Neural cell (in vitro differentiated cells): ENCODE data around the gene DGLUCY. TPM values are rescaled to one million over a fixed set of nuclear protein-coding genes. Genes with fewer than 3 reads are reported as not detected.

ENCODE experiments used
- H2AFZ ChIP-seq: fragments of 200-600, 300-800 bp; sonication (generic), shearing (Covaris generic); 2 replicates; pipeline ENCODE4 v1.6.0; 2014; ENCODE audit warnings: low read depth, mild to moderate bottlenecking, antibody characterized with exemption, low read length, moderate library complexity
- H3F3A ChIP-seq: fragments of 200-600 bp; shearing (Covaris generic); 2 replicates; pipeline ENCODE4 v1.6.1; 2016; ENCODE audit warnings: mild to moderate bottlenecking, moderate library complexity, mixed read lengths, antibody characterized with exemption, low read length; ENCODE audit not compliant: insufficient read depth, poor library complexity, severe bottlenecking
- H3K27ac ChIP-seq: fragments of 200-600, 300-800 bp; sonication (generic), shearing (Covaris generic); 2 replicates; pipeline ENCODE4 v1.5.1; 2014; ENCODE audit warnings: mild to moderate bottlenecking, low read length, moderate library complexity
- H3K27me3 ChIP-seq: fragments of 300-800, 200-600 bp; sonication (generic), shearing (Covaris generic); 2 replicates; pipeline ENCODE4 v1.6.0; 2014; ENCODE audit warnings: mild to moderate bottlenecking, low read depth, low read length, moderate library complexity; ENCODE audit not compliant: insufficient read depth
- H3K36me3 ChIP-seq: fragments of 300-800, 200-600 bp; sonication (generic), shearing (Covaris generic); 2 replicates; pipeline ENCODE4 v1.5.1; 2014; ENCODE audit warnings: mild to moderate bottlenecking, antibody characterized with exemption, low read length, moderate library complexity; ENCODE audit not compliant: insufficient read depth
- H3K4me2 ChIP-seq: fragments of 300-800, 200-600 bp; sonication (generic), shearing (Covaris generic); 2 replicates; pipeline ENCODE4 v1.6.0; 2014; ENCODE audit warnings: mild to moderate bottlenecking, low read length
- H3K4me3 ChIP-seq: fragments of 300-800, 200-600 bp; sonication (generic), shearing (Covaris generic); 2 replicates; pipeline ENCODE4 v1.5.1; 2014; ENCODE audit warnings: mild to moderate bottlenecking, low read length, moderate library complexity
- H3K79me2 ChIP-seq: fragments of 200-600 bp; shearing (Covaris generic); replicated peaks from 2 replicates; pipeline ENCODE4 v1.6.0; 2014; ENCODE audit warnings: mild to moderate bottlenecking, low read length, moderate library complexity; ENCODE audit not compliant: insufficient read depth
- H3K9ac ChIP-seq: fragments of 300-800, 200-600 bp; sonication (generic), shearing (Covaris generic); 2 replicates; pipeline ENCODE4 v1.6.1; 2016; ENCODE audit warnings: mild to moderate bottlenecking, low read length, mixed read lengths
- H3K9me2 ChIP-seq: fragments of 200-600 bp; shearing (Covaris generic); 2 replicates; pipeline ENCODE4 v1.6.1; 2016; ENCODE audit warnings: mild to moderate bottlenecking, low read length, mixed read lengths; ENCODE audit not compliant: insufficient read depth
- H3K9me3 ChIP-seq: fragments of 200-600, 300-800 bp; sonication (generic), shearing (Covaris generic); 2 replicates; pipeline ENCODE4 v1.6.1; 2016; ENCODE audit warnings: mild to moderate bottlenecking, mixed run types, low read length, moderate library complexity, mixed read lengths
- H4K20me1 ChIP-seq: fragments of 200-600 bp; shearing (Covaris generic); 2 replicates; pipeline ENCODE4 v1.6.1; 2016; ENCODE audit warnings: mild to moderate bottlenecking, mixed run types; ENCODE audit not compliant: insufficient read depth
- CTCF ChIP-seq: fragments of 450-650 bp; IDR thresholded peaks from 2 replicates; pipeline ENCODE4 v1.5.1; 2014; ENCODE audit warnings: antibody characterized with exemption, mild to moderate bottlenecking, moderate library complexity; ENCODE audit not compliant: poor library complexity, severe bottlenecking
- EP300 ChIP-seq: fragments of 450-650 bp; conservative IDR thresholded peaks from 2 replicates; pipeline ENCODE4 v1.6.1; 2014; ENCODE audit warnings: antibody characterized with exemption, mild to moderate bottlenecking, moderate library complexity; ENCODE audit not compliant: poor library complexity, severe bottlenecking
- EZH2 ChIP-seq: fragments of 200-600, 300-800 bp; shearing (Covaris generic), sonication (generic); IDR thresholded peaks from 2 replicates; pipeline ENCODE4 v1.6.1; 2014; ENCODE audit warnings: antibody characterized with exemption, low read length, borderline replicate concordance, mild to moderate bottlenecking; ENCODE audit not compliant: insufficient read depth, poor library complexity, severe bottlenecking
- MXI1 ChIP-seq: fragments of 450-650 bp; conservative IDR thresholded peaks from 2 replicates; pipeline ENCODE4 v1.6.1; 2014; ENCODE audit warnings: antibody characterized with exemption, mild to moderate bottlenecking; ENCODE audit not compliant: poor library complexity, severe bottlenecking
- POLR2AphosphoS5 ChIP-seq: IDR thresholded peaks from 2 replicates; pipeline ENCODE4 v1.6.1; 2012
- RAD21 ChIP-seq: fragments of 450-650 bp; conservative IDR thresholded peaks from 2 replicates; pipeline ENCODE4 v1.6.1; 2014; ENCODE audit warnings: antibody characterized with exemption, mild to moderate bottlenecking, moderate library complexity
- REST ChIP-seq: IDR thresholded peaks from 2 replicates; pipeline ENCODE4 v1.6.1; 2012; ENCODE audit warnings: borderline replicate concordance
- SMC3 ChIP-seq: fragments of 450-650 bp; conservative IDR thresholded peaks from 2 replicates; pipeline ENCODE4 v1.6.1; 2014; ENCODE audit warnings: antibody characterized with exemption, mild to moderate bottlenecking, moderate library complexity; ENCODE audit not compliant: poor library complexity
- TAF1 ChIP-seq: IDR thresholded peaks from 2 replicates; pipeline ENCODE4 v1.6.1; 2012; ENCODE audit warnings: low read depth
- polyA plus RNA-seq: library from polyadenylated mRNA; depleted of rRNA; stranded (reverse); fragments of >200 nt; gene quantifications from 2 replicates; pipeline ENCODE4 v1.2.3, GENCODE V29; 2014

DGLUCY gene
- polyA plus RNA-seq, 1 donor from 2014 or later: 30.5 TPM

- TF ChIP-seq CTCF (no peak), RAD21 (no peak), POLR2AphosphoS5 (no peak), EP300 (no peak), EZH2 (no peak), REST (no peak), SMC3 (no peak), MXI1 (no peak), TAF1 (no peak)
- Histone ChIP-seq H2AFZ (no peak overlapping the region), H4K20me1 (no peaks in the 10 kb centered on the region), H3K9ac (no peak overlapping the region), H3K4me3 (no peak overlapping the region), H3K27ac (no peak overlapping the region), H3F3A (no peaks in the 10 kb centered on the region), H3K27me3 (no peaks in the 10 kb centered on the region), H3K4me2 (no peak overlapping the region), H3K9me3 (no peaks in the 10 kb centered on the region), H3K36me3 (no peaks in the 10 kb centered on the region), H3K9me2 (no peaks in the 10 kb centered on the region), H3K79me2 (no peaks in the 10 kb centered on the region)
These were observed 132.4 kb downstream of the DGLUCY start for GRCh38 chr14:91246051-91246852.

GRCh38 chr14:91249841-91250616, 136.2 kb downstream of the DGLUCY start:
- no peaks in the 10 kb centered on the region for H4K20me1 ChIP-seq
- no peaks in the 10 kb centered on the region for H3K79me2 ChIP-seq
- peak overlapping the region; percentile 57 for H3K27ac ChIP-seq
- peaks cover 4% of the 10 kb centered on the region for H3K27me3 ChIP-seq
- H2AFZ ChIP-seq: no peak overlapping the region
- H3F3A ChIP-seq: no peaks in the 10 kb centered on the region
- no peaks in the 10 kb centered on the region for H3K9me3 ChIP-seq
- peak; percentile 31 for TF ChIP-seq CTCF
- no peak for TF ChIP-seq REST
- H3K9me2 ChIP-seq: no peaks in the 10 kb centered on the region
- H3K36me3 ChIP-seq: no peaks in the 10 kb centered on the region
- H3K4me2 ChIP-seq: no peak overlapping the region
- peak overlapping the region; percentile 29 for H3K9ac ChIP-seq
- peak overlapping the region; percentile 13 for H3K4me3 ChIP-seq
